GM18867 (cell line): ENCODE measurements around the gene UNC45A.
A peak's percentile ranks its signal among the peaks of the same experiment; 100 is the strongest.

Experiments used
- ATAC-seq: cut with Tn5 transposase; IDR thresholded peaks from one replicate; pipeline ENCODE4 v1.9.1; 2021; ENCODE audit warnings: mild to moderate bottlenecking, moderate library complexity; ENCODE audit not compliant: unreplicated experiment

Gene UNC45A

DNA sequence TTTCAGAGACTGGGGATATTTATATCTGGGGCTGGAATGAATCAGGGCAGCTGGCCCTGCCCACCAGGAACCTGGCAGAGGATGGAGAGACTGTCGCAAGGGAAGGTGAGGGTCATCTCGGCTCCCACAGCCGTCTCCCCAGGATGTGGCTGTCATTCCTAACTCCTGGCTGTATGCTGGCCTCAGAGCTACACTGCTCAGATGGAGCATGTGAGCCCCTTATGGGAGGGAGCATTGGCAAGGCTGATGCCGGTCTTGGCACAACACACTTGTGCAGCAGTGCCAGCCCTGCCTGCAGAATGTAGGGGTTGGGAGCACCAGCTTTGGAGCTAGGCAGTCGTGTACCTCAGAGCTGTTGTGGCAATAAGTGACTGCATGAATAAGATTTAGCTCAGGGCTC is 24.8 kb downstream of the UNC45A start:
- no peak for ATAC-seq

DNA sequence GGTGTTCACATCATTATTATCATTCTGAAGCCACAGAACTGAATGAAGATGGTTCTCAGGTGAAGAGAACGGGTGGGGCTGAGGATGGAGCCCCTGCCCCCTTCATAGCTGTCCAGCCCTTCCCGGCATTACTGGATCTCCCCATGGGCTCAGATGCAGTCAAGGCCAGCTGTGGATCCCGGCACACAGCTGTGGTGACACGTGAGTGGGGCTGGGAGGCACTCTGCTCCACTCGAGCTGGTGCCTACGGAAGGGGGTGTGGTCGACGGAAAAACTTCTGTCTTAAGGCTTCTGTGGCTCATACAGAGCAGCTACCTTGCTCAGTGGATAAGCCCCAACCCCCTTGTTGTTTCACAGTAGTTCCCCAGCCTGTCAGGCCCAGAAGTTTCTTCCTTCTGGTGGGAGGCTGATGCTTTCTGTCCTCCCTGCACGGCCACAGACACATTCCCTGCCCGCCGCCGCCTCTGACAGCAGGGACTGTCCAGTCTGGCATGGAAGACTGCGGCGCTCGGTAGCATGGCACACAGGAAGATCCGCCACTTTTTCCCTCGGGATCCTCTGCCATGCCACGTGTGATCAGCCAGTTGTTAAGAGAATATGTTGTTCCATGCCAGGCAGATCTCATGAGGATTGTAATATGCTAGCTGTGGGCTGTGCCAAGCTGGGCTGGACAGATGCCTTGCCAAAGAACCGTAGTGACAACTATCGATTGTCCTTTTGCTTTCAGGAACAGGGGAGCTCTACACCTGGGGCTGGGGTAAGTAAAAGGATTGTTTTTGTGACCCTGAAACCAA is 25.4 kb downstream of the UNC45A start:
- no peak for ATAC-seq

DNA sequence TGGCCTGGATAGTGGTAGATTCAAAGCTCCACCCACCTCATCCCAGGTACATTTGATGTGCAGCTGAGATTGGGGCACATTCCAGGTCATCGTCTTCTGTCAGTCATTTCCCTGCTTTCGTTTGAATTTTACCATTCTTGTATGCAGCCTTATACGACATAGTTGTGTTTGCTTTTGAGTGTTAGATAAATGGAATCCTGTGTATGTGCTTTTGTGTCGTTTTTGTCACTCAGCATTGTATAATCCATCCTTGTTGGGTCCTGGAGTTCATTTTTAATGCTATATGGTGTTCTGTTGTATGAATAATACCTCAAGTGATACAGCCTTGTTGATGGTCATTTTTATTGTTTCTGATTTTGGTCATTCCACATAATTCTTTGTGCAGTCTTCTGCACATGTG is 26.9 kb downstream of the UNC45A start:
- no peak for ATAC-seq

DNA sequence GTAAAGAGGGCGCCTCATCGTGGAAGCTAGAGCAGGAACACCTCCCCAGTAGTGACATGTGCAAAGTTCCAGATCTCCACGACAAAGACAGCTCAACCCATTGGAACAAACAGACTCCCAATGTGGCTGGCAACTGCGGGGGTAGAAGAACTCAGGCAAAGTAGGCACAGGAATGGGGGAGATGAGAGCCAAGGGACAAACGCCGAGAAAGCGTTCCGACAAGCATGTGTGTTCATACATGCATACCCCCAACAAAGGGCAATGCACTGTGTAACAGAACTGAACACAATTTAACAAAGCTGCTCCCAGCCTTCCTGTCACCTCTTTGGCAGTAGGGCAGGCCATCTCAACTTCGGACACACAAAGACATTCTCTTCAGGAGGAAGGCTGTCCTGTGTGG is 31.2 kb downstream of the UNC45A start:
- ATAC-seq = no peak

DNA sequence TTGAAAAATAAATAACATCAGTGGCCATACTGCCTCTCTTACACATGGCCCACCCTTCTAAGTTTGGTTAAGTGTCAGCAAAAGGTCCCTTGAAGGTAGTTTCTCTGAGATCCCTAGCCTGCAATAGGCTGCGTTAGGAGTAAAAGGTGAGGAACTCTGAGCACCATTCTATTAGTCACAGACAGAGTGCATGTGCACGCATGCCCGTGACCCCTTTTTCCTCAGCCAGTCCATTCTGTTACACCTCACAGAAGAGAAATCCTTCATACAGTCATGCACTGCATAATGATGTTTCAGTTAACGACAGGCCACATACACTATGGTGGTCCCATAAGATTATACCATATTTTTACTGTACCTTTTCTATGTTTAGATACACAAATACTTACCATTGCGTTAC is 32.1 kb downstream of the UNC45A start:
- ATAC-seq = no peak

DNA sequence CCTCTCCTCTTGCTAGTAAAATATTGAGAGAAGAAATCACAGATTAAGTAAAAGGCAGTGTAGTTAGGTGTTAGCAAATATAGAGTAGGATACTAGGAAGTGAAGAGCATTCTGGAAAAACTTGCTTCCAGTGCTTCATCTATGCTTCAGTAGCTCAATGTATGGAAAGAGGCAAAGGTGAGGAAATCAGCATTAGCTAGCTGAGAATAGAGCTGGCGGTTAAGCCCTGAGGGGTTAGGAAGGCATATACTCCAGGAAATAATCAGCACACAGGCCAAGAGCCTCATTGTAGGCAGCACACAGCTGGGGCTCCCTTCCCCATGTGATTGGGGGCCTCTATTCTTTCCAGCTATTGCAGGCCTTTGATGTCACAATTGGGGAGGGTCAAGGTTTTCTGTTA is 33.3 kb downstream of the UNC45A start:
- ATAC-seq = no peak

DNA sequence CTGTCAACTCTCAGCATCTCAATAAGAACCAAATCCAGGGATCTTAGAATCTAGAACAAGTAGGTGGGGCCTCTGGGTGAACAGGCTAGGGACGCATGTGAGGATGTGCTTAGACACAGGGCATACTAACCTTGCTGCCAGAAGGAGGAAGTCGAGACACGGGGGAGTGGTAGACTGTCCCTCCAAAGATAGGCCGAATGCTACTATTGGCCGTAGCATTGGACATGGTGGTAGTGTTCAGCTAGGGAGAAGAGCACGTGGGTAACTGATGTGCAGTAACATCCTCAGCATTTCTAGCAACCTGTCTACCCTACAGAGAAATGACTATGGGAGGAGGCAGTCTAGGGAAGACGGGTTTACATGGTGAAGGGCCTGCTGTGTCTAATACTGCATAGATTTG is 35.2 kb downstream of the UNC45A start:
- ATAC-seq = no peak

DNA sequence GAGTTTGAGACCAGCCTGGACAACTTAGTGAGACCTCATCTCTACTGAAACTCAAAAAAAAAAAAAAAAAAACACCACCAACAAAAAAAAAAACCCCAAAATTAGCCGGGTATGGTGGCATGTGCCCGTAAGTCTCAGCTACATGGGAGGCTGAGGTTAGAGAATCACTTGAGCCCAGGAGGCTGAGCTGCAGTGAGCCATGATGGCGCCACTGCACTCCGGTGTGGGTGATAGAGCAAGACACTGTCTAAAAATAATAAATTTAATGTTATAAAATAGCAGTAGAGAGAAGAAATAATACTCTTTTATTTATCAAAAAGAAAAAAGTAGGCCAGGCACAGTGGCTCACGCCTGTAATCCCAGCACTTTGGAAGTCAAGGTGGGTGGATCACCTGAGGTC is 37.0 kb downstream of the UNC45A start:
- no peak for ATAC-seq

DNA sequence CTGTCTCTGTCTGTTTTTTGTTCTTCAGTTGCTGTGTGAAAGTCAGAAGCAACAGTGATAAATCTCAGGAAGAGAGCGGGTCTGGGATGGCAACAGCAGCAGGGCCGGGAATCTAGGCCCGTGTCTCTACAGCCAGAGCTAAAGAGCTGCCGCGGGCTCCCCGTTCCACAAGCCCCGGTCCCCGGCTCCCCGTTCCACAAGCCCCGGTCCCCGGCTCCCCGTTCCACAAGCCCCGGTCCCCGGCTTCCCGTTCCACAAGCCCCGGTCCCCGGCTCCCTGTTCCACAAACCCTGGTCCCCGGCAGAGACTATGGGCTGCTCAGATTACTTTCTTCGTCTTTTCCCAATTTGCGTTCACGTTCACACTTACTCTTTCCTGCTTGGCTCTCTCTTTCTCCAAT is 39.1 kb downstream of the UNC45A start:
- no peak for ATAC-seq

DNA sequence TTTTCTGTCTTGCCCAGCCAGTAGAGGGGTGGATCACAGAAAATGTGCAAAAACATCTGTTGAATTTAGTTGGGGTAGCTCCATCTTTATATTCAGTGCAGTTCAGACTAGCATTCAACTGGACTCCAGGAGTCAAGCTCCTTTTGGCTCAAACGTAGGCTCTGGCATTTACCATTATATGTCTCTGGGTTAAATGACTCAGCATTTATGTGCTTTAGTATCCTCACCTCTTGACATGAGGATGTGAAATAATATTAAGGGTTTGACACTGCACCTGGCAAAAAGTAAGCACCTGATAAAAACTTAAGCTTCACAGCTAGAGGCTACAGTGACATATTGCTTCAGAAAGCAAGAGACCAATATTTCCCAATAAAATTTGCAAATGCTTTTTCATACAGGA is 44.5 kb downstream of the UNC45A start:
- ATAC-seq = no peak

DNA sequence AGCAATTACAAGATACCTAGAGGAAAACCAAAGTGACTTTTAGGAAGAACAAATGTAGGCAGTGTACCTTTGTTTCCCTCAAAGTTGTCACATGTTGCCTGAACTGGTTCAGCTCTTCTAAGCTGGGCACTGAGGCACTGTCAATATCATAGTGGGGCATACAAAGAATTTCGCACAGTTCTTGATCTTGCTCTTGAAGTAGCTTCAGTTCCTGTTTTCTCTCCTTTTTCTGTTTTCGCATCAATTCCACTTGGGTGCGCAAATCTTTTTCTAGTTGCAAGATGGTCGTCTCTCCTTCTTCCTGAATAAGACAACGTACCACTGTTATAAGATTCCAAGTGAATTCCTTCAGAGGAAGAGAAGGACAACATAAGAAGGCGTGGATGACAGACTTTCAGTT is 46.6 kb downstream of the UNC45A start:
- ATAC-seq = peak; percentile 84

DNA sequence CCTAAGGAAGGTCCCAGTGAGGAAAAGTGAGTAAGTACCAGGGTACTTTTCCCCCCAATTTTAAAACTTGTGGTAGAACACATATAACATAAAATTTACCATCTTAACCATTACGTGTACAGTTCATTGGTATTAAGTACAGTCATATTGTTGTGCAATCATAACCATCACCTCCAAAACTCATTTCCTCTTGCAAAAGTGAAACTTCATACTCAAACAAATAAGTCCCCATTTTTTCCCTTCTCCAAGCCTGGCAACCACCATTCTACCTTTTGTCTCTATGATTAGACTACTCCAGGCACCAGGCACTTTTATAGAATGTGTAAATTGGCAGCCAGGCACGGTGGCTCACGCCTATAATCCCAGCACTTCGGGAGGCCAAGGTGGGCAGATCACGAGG is 47.0 kb downstream of the UNC45A start:
- peak; percentile 27 for ATAC-seq

DNA sequence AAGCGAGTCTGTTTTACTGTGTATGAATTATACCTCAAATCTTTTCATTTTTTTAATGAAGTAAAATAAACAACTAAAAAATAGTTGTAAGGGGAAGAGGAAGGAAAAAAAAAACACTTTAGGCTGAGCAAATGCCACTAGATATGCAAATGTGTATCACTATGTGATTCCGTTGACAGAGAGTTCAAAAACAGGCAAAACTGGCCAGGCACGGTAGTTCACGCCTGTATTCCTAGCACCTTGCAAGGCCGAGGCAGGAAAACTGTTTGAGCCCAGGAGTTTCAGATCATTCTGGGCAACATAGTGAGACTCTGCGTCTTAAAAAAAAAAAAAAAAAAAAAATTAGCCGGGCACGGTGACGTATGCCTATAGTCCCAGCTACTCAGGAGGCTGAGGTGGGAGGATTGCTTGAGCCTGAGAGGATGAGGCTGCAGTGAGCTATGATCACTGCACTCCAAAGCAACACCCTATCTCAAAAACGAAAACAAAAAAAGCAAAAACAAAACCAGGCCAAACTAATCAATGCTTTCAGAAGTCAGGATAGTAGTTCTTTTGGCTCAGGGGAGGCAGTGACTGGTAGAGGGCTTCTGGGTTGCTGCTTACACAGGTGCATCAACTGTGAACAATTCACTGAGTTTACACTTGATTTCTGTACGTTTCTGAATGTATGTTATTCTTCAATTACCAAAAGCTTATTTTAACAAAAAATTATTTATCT is 51.9 kb downstream of the UNC45A start:
- peak; percentile 60 for ATAC-seq

DNA sequence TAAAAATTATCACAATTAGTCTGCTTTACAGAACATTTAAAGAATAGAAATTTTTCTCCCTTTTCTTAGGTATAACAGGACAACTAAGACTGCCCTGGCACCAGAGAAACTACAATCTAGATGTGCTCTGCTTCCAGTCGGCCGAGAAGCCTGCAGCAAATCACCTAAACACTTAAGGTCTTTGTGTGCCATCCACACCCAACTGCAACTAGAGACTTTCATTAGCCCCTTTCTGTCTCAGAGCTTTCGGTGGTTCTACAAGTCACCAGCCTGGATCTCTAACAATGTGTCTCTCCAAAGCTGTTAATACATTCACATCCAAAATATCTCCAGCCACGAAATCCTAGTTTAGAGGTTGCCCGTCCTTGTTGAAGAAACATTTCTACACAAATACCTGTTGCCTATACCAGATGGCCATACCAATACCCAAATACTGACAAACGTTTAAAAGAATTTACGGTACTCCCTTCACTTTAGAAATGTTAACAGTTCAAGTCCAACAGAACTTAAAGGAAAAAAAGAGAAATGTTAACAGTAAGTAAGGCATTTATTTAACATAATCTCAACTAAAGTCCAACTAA is 52.6 kb downstream of the UNC45A start:
- no peak for ATAC-seq

DNA sequence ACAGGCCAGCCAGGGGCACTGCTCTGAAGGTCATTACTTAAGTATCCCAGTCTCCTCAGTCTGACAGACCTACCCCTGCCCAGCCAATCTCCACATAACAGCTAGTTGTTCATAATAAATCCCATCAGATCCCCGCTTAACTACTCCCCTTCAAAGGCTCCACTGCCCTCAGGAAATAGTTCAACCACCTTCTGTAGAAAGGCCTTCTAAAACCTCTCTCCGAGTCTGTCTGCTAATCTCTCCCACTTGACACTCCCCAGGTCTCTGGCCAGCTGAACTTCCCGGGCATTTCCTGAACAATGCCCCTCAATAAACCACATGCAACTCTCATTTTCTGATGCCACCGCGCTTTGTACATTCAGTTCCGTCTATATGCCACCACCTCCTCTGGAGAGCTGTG is 53.2 kb downstream of the UNC45A start:
- ATAC-seq = no peak

DNA sequence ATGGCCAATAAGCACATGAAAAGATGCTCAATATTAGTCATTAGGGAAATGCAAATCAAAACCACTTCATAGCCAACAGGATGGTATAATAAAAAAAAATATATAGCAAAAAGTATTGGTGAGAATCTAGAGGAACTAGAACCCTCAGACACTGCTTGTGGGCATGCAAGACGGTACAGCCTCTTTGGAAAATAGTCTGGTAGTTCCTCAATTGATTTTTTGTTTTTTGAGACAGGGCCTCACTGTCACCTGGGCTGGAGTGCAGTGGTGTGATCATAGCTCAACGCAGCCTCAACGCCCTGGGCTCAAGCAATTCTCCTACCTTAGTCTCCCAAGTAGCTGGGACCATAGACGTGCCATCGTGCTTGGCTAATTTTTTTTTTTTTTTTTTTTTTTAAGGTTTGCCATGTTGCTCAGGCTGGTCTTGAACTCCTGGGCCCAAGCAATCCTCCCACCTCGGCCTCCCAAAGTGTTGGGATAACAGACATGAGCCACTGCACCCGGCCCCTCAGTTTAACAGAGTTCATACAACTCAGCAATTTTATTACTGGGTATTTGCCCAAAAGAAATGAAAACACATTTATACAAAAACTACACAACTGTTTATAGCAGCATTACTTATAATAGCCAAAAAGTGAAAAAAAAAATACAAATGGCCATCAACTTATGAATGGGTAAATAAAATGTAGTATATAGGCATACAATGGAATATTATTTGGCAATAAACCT is 54.1 kb downstream of the UNC45A start:
- ATAC-seq = no peak

DNA sequence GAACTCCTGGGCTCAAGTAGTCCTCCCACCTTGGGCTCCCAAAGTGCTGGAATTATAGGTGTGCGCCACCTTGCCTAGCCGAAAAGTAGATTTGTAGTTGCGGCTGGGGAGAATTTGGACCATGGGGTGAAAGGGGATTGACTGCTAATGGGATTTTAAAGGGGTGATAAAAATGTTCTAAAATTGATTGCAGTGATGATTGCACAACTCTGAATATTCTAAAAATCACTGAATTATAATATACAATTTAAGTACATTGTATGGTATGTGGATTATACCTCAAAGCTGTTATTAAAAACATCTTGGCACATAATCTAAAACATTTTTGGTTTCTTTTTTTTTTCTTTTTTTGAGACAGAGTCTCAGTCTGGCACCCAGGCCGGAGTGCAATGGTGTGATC is 55.4 kb downstream of the UNC45A start:
- no peak for ATAC-seq

DNA sequence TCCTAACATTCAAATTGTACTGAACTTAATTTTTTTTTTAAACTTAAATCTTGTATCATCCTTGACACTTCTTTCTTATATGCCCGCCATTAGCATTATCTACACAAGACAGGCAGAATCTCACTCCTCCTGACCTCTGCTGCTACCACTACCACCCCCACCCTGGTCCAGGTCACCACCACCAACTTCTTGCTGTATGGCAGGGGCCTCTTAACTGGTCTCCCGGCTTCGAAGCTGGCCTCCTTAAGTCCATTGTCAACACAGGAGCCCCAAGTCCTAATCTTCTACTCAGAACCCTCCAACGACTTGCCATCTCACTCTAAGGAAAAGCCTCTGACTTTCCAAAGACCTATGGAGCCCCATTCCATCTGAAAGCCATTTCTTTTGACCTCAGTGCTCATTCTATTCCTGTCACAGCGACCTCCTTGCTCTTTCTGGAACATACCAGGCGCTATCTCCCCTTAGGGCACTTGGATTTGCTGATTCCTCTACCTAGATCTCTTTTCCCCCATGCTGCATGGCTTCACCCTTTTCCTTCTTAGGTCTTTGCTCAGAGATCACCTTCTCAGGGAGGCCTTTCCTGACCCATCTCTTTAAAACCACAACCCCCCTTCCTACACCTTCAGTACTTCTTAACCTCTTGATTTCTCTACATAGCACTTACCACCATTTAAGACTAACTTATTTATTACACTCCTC is 56.7 kb downstream of the UNC45A start:
- no peak for ATAC-seq

DNA sequence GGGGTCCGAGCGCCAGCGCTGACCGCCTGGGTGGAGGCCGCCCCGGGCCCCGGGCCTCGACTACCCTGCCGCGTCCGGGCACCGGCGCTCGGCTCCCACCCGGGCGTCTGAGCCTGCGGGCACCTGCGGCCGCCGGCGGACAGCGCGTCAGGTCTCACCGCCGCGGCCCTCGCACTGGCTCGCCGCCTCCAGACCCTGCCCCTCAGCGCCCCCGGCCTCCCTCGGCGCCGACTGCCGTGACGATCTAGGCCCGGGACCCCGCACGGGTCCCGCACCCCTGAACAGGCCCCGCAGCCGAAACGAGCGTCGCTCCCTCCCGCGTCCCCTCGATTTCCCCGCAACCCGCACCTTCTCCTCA is 59.0 kb downstream of the UNC45A start:
- ATAC-seq = peak; percentile 21

DNA sequence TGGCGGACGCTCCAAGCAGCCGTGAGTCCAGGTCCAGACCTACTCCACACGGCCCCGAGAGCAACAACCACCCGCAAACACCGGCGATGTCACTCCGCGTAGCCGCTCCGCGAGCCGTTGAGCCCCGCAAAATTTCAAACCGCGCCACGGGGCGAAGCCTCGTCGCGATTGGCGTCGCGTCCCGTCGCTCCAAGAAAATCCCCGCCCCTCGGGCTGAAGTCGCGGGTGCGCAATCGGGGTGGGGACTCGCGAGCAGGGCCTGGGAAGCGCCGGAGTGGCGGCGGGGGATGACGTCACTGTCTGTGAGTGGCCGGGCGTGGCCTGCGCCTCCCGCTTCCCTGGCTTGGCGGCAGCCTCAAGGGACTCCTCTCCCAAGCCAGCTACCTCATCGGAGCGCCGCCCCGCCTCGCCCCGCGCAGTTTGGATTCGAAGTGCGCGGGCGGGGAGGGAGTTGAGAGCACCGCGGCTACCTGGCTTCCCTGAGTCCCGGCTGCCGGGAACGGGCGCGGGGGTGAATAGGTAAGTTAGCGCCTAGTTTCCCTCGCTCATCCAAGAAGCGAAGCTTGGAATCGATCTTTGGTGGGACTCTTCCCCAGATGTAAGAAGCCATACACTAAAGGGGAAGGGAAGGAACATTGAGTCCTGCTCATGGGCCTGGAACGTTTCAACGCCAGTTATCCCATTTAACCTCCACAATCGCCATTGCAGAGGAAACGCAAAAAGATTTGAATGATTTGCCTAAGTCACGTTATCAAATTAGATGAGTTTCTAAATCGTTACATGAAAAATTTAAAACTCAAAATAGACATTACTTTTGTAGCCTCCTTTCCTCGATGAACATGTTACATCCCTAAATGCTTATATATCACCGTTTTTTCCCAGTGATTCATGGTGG is 59.6 kb downstream of the UNC45A start, which contains the start of gene PRC1:
Gene PRC1, minus strand, starts transcription at position 119 of the 895 bp plus-strand sequence. Its CDS starts 118 bp downstream, at position 1.
- peak; percentile 92 for ATAC-seq
